Panc1 (cell line): ENCODE results near the gene MCF2L. TPM values are rescaled to one million over a fixed set of nuclear protein-coding genes. Genes with fewer than 3 reads are reported as not detected.

Experiments
- ATAC-seq: fragments of 200-7000 bp; cut with Tn5 transposase; 2 replicates; pipeline ENCODE4 v1.9.1; 2020; ENCODE audit warnings: mild to moderate bottlenecking, moderate library complexity
- BruUV-seq: library from RNA; stranded (reverse); fragments of 400-500 nt; replicated peaks from 2 replicates; lab custom pipeline; 2021; lab: Mats Ljungman, UMichigan
- CTCF ChIA-PET: fragments of 300-600 bp; sonication (Branson Sonifier 250); formaldehyde crosslinking; loops from one replicate; lab custom pipeline; 2022; ENCODE audit warnings: antibody characterized with exemption; lab: Charles Lee
- POLR2A ChIA-PET: fragments of 300-600 bp; sonication (Branson Sonifier 250); formaldehyde crosslinking; loops from one replicate; lab custom pipeline; 2022; ENCODE audit warnings: antibody characterized with exemption; lab: Charles Lee
- DNase-seq: peaks from one replicate; pipeline ENCODE4 v3.0.0-alpha.2; 2010; ENCODE audit warnings: low read depth, low spot score
- H3K27ac ChIP-seq: 2 replicates; pipeline ENCODE4 v1.5.1; 2011; ENCODE audit warnings: mild to moderate bottlenecking, low read length, inconsistent platforms
- H3K27me3 ChIP-seq: fragments of 200-500 bp; sonication (Bioruptor generic); 2 replicates; pipeline ENCODE4 v1.6.0; 2014; ENCODE audit warnings: low read length, inconsistent platforms; ENCODE audit not compliant: control insufficient read depth, insufficient read depth
- H3K36me3 ChIP-seq: fragments of 200-500 bp; sonication (Bioruptor generic); 2 replicates; pipeline ENCODE4 v1.5.1; 2014; ENCODE audit warnings: inconsistent platforms, mild to moderate bottlenecking, low read length, moderate library complexity; ENCODE audit not compliant: control insufficient read depth, insufficient read depth
- H3K4me1 ChIP-seq: 2 replicates; pipeline ENCODE4 v1.5.1; 2011; ENCODE audit warnings: inconsistent platforms, mild to moderate bottlenecking, low read length, moderate library complexity; ENCODE audit not compliant: control insufficient read depth, insufficient read depth
- H3K4me3 ChIP-seq, 2 experiments: 2 replicates each; pipeline ENCODE4 v1.5.1; 2011 to 2012; ENCODE audit warnings: low read depth in 2 of 2, low read length in 2 of 2, mild to moderate bottlenecking in 2 of 2, inconsistent platforms in 1 of 2, moderate library complexity in 1 of 2
- H3K9me3 ChIP-seq: fragments of 200-500 bp; sonication (Bioruptor generic); 2 replicates; pipeline ENCODE4 v1.5.1; 2014; ENCODE audit warnings: low read depth, mild to moderate bottlenecking, inconsistent platforms, low read length, moderate library complexity; ENCODE audit not compliant: control insufficient read depth, insufficient read depth
- CTCF ChIP-seq: fragments of 450-650 bp; IDR thresholded peaks from 2 replicates; pipeline ENCODE4 v1.5.1; 2017; ENCODE audit warnings: mild to moderate bottlenecking
- POLR2AphosphoS5 ChIP-seq: IDR thresholded peaks from 2 replicates; pipeline ENCODE4 v1.6.1; 2012; ENCODE audit warnings: mild to moderate bottlenecking, low read depth, low read length, moderate library complexity
- REST ChIP-seq, 2 experiments: IDR thresholded peaks; 2 replicates each; pipeline ENCODE4 v1.6.1; 2011 to 2012; ENCODE audit warnings: low read depth in 2 of 2, control low read depth in 1 of 2, low read length in 1 of 2, mild to moderate bottlenecking in 1 of 2, moderate library complexity in 1 of 2; ENCODE audit not compliant: insufficient read depth in 1 of 2
- SIN3A ChIP-seq: IDR thresholded peaks from 2 replicates; pipeline ENCODE4 v1.6.1; 2012; ENCODE audit warnings: low read depth, mild to moderate bottlenecking, low read length, moderate library complexity, borderline replicate concordance; ENCODE audit not compliant: insufficient read depth
- TCF7L2 ChIP-seq: IDR thresholded peaks from 2 replicates; pipeline ENCODE4 v1.6.1; 2011; ENCODE audit warnings: mild to moderate bottlenecking, low read depth, low read length, inconsistent platforms
- in situ Hi-C: cut with HindIII; loops from 2 replicates; pipeline ENCODE4 v1.10.0; 2016; ENCODE audit warnings: low sequenced_read_pairs, low pct_unique_long_range_greater_than_20kb
- intact Hi-C: fragments of 100-400 bp; cut with micrococcal nuclease; formaldehyde crosslinking; loops from one replicate; pipeline ENCODE4 v1.10.0; 2022; ENCODE audit not compliant: unreplicated experiment
- total RNA-seq: library from RNA; stranded (reverse); gene quantifications from one replicate; pipeline ENCODE4 v1.2.1, GENCODE V29; 2021; ENCODE audit not compliant: unreplicated experiment

MCF2L gene
- total RNA-seq, 1 experiment from 2014 or later = 0.57 TPM

- Histone ChIP-seq H3K9me3 (no peaks in the 10 kb centered on the region), H3K36me3 (no peaks in the 10 kb centered on the region), H3K27ac (no peak overlapping the region), H3K4me3 (no peak overlapping the region), H3K27me3 (no peaks in the 10 kb centered on the region), H3K4me1 (no peaks in the 10 kb centered on the region)
- POLR2A ChIA-PET = interaction anchor here (0.6 kb wide), 1 partner anchor 13 kb away, joined by 3 read pairs; no protein-coding TSS in a partner anchor
- in situ Hi-C loops (no loop called here), intact Hi-C loops (no loop called here)
- CTCF ChIA-PET = no interaction called here
- DNase-seq (no peak), ATAC-seq (no peak)
- no TSS peak for BruUV-seq
- TF ChIP-seq REST (IDR thresholded peaks at IDR 0.05; ENCODE audit: insufficient read depth in 1 of 2, low read depth in 2 of 2, low read length in 1 of 2) (no peak), CTCF (no peak), TCF7L2 (no peak), SIN3A (no peak), POLR2AphosphoS5 (no peak)
Observed at GRCh38 chr13:113066142-113066455, 97.1 kb downstream of the MCF2L start.

- Histone ChIP-seq H3K4me3 (no peak overlapping the region), H3K36me3 (no peaks in the 10 kb centered on the region), H3K27ac (no peak overlapping the region), H3K9me3 (no peaks in the 10 kb centered on the region), H3K4me1 (no peaks in the 10 kb centered on the region), H3K27me3 (no peaks in the 10 kb centered on the region)
- DNase-seq = no peak
- ChIA-PET CTCF (no interaction called here), POLR2A (no interaction called here)
- BruUV-seq = no TSS peak
- no peak for ATAC-seq
- TF ChIP-seq SIN3A = no peak
- TF ChIP-seq POLR2AphosphoS5 = no peak
- no peak for TF ChIP-seq REST (IDR thresholded peaks at IDR 0.05; ENCODE audit: insufficient read depth in 1 of 2, low read depth in 2 of 2, low read length in 1 of 2)
- no peak for TF ChIP-seq CTCF
- no peak for TF ChIP-seq TCF7L2
- in situ Hi-C loops = no loop called here
- intact Hi-C loops = no loop called here
Observed at GRCh38 chr13:113066746-113067145, 97.7 kb downstream of the MCF2L start.
